8988T (cell line): ENCODE measurements around the gene PPP1R7.
"Not testable (repeated sequence)": the region's sequence is repeated elsewhere in the genome, so short reads cannot be mapped to it uniquely, and the experiment has no call there.

ENCODE experiments used
- DNase-seq: peaks from one replicate; pipeline ENCODE4 v3.0.0; 2011

The PPP1R7 gene

DNA sequence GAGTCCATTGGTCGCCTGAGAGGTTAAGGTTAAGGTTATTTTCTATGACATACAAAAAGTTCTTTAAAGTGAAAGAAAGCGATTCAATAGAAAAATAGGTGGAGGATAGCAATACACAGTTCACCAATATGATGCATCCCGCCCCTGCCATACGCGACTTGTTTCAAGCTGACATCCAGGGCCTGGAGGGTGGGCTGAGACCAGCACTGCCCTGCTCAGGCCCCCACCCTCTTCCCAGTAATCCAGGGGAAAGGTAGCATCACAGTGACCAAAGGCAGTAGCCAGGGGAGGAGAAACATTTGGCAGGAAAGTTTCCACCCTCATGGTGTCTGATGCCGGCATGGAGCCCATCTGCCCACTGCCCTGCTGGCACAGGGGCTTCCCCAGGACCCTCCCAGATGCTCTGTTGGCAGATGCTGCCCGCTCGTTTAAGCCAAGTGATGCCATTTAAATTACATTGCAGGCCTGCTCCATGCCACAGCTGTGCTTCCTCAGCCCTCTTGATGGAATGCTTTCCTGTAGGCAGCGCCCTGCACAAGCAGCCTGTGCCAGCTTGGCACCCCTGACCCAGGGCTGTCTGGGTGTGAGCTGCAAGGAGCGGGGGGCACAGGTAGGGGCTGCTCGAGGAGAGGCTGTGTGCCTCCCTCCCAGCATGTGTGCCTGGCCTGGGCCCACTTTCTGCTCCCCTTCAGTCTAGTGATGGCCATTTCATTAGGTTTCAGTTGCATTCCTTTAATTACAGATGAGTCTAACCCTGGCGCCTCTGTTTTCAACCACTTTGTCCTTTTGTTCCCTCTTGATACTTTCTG, 27.5 kb downstream of the PPP1R7 start:
- no peak for DNase-seq

DNA sequence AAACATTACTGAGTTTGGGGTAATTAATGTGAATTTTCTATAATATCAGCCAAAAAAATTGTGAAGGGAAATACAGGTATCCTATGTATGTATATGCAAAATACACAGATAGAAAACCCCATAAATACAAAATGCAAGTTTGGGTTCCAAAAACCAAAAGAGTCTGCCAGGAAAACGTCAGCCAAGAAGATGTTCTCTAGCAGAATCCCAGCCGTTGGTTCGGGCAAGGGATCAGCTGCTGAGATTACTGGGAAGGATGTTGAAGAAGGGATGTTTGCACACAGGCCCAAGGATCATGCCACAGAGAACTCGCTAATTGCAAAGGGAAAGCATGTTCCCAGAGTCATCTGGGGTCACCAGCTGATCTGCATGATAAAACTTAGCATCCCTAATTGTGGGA, 28.7 kb downstream of the PPP1R7 start:
- no peak for DNase-seq

DNA sequence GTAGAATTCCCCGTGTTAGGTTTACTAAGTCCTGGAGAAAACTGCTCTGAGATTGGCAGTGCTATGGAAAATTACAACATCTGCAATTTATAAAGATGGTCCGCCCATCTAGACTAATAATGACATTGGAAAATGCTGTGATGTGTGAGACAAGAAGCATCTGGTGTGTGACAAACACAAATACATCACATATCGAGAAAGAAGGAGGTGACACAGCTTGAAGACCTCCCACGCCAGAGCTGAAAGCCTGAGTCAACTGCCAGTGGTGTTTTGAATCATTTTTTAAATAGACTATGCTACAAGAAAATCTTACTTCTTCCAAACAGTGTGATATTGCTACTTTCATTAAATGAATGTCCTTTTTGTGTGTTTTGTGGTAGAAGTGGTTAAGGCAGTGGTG, 29.6 kb downstream of the PPP1R7 start:
- no peak for DNase-seq

DNA sequence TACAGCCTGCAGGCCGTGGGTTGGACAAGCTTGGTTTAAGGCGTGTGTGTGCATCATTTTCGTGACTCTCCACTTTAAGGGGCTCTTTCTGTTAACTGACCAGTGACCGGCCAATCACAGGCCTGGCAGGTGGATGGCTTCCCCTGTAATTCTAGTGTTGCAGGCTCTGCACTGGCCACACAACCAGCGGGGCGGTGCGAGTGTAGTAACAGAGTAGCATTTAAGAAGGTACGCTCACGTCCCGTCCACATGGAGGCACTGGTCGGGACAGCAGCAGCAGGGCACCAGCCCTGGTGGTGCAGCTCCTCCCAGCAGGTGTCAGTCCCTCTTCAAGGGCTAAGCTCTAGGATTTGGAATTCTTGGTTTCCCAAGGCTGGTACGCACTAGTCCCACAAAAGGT, 30.2 kb downstream of the PPP1R7 start:
- no peak for DNase-seq

DNA sequence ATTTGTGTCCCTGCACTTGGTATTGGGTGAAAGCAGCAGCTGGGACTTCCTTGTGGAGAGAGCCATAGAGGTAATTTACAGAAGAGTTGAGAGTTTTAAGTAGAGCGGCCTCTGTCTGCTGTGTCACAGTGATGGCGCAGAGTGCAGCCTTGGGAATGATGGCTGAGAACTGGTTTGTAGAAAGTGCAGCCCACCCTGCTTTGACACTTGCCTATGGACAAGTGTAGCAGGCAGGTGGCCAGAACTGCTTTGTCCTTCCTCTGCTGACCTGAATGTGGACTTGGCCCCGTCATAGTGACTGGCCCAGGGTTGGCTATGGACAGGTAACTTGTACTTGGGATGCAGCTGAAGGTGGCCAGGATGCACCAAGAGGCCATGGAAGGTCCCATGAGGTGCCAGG, 31.9 kb downstream of the PPP1R7 start:
- no peak for DNase-seq

DNA sequence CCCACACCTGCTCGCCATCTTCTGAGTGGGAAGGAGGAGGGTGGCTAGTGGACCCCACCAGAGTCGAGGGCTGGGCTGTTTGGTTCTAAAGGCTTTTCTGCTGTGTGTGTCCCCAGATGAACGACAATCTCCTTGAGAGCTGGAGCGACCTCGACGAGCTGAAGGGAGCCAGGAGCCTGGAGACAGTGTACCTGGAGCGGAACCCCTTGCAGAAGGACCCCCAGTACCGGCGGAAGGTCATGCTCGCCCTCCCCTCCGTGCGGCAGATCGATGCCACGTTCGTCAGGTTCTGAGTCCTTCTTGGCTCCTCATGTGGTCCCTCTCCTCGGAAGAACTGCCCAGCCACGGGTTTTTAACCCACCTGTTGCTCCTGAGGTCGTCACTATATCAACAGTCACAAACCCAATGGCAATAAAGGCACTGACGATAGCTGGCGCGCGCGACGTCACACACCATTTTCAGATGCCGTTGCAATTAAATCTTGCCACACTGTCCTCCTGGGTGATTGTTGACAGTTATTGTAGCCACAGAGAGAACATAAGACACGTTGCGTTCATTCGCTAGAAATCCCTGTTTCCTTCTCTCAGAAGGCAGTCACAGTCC, 32.4 kb downstream of the PPP1R7 start:
- DNase-seq: no peak

DNA sequence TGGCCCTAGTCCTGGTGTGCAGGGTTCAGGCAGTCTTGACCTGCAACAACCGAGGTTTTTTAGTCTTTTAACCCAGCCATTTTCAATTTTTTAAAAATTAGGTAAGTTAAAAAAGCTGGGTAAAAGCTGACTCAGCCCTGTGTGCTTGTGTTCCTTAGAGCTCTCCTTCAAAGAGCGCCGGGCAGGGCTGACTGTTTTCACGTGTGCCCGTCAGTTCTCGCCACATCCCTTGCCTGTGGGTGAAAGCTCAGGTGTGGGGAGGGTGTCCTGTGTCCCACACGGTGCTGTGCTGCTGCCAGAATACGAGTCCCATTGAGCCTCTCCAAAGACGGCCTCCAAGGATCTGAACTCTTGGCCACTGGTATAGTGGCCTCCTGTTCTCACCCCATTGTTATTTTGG, 33.0 kb downstream of the PPP1R7 start:
- no peak for DNase-seq

DNA sequence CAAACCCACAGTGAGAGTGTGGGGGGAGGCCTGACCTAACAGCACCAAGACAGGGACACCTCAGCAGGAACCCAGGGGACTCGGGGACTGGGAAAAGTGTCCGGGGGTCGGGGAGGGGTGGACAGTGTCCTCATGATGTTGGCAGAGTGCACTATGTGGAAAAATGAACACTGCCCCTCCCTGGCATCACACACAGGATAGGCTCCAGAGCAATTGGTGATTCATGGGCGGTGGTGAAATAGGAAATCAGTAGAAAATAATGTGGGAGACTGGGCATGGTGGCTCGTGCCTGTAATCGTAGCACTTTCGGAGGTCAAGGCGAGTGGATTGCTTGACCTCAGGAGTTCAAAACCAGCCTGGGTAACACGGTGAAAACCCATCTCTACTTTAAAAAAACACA, 34.6 kb downstream of the PPP1R7 start:
- no peak for DNase-seq

DNA sequence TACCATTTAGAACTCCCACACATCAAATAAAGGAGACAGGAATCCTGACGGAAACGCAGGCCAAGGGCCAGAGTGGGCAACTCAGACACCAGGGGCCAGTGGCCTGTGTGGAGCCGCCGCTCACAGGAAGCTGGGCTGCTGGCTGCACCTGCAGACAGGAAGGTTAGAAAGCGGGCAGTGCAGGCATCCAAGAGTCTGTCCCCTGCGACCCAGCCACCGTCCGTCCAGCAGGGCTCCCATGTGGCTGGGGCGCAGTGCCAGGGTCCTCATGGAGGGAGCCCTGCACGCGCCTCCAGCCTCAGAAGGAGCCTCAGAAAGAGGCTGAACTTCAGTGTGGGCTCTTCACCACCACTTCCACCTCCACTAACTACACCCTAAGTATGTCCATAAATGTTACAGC, 35.7 kb downstream of the PPP1R7 start:
- DNase-seq: no peak

DNA sequence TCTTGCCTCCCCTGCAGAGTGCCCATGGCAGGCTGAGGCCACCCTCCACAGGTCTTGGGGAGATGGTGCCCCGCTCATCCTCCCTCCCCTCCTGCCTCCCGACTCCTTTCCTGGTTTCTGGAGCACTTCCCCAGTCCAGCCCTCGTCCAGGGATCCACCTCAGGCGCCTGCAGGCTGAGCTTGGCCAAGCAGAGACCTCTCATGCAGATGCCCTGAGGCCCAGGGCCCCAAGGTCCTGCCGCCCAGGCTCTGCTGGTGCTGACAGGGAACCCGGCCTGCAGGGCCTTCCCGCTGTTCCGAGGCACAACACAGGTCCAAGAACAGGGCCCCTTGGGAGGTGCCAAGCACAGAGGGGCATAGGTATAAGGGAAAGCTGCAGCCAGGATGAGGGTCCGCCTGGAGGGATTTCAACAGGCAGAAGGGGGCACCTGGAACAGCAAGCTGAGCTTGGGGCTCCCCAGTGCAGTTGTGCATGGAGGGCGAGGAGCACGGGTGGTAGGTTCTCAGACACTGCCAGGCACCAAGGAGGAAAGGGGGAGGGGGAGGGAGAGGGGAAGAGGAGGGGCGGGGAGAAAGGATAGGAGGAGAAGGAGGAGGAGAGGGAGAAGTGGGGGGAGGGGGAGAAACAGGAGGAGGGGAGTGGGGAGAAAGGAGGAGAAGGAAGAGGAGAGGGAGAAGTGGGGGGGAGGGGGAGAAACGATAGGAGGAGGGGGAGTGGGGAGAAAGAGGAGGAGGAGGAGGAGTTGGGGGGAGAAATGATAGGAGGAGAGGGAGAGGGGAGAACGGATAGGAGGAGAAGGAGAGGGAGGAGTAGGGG, 37.0 kb downstream of the PPP1R7 start:
- no peak for DNase-seq

DNA sequence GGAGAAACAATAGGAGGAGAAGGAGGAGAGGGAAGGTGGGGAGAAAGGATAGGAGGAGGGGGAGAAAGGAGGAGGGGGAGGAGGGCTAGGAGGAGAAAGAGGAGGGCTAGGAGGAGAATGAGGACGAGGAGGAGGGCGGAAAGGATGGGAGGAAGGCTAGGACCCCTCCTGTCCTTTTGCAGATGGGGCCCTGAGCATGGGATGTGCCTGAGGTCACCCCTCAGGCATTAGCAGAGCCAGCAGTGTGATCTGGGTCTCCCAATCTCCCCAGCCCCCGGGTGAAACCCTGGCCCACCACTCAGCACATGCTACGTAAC, 37.6 kb downstream of the PPP1R7 start:
- DNase-seq: no peak

DNA sequence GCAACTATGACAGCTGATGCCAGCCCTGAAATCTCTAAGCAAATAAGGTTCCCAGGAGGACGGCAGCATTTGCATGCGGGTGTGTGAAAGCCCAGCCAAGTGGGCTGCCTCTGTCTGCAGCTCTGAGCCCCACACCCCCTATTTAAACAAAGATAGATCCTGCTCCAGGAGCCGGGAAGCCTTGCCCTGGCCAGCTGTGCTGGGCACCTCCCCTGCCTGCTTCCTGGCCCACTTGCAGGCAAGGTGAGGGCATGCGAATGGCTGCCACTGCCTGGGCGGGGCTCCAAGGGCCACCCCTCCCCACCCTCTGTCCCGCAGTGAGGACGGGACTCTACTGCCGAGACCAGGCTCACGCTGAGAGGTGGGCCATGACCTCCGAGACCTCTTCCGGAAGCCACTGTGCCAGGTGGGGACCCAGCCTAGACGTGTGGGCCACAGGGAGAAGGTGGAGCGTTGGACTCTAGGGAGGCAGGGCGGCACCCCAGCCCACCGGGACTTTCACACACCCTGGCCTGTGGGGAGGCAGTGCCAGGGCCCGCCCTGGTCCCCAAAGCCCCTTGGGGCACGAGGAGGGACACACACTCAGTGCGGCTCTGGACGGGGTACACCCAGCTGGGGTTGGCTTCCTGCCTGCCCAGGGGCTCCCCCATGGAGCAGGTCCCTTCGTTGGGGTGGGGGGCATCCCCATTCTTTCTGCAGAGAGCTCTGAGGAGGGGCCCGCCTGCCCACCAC, 38.3 kb downstream of the PPP1R7 start, which contains the start of gene ANO7:
Gene ANO7 (plus strand): TSS at position 317 of the 732 bp plus-strand sequence. CDS start 1,387 bp downstream, outside the sequence.
- no peak for DNase-seq

DNA sequence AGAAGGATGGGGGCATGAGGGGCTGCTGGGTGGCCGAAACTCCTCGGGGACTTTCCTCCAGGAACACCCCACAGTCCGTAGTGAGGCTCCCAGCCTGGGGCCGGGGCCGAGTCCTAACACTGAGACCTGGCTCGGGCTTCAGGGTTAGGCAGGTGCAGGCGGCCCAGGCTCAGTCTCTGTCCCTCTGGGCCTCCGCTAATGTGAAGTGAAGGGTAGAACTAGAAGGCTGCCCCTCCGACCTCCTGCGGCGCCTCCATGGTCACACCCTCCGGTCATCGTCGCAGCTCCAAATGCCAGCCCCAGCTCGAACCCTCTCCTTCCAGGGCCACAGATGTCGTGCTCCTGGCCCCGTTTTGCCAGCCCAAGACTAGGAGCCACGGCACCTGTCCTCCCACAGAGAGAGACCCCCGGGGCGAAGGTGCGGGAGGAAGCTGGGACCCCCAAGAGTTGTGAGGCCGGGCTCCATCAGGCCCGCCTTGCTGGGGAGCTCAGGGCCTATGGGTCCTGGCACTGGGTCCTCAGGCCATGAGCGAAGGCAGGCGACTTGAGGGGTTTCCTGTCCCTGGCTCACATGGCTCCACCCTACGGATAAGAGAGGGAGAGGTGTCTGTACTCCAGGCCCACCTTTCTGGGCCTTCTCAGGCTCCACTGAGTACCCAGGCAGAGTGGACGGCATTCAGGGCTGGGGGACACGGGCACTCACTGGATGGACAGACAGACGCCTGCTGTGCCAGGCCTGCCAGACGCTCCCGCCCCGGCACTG, 39.0 kb downstream of the PPP1R7 start:
- DNase-seq: peak; percentile 24

DNA sequence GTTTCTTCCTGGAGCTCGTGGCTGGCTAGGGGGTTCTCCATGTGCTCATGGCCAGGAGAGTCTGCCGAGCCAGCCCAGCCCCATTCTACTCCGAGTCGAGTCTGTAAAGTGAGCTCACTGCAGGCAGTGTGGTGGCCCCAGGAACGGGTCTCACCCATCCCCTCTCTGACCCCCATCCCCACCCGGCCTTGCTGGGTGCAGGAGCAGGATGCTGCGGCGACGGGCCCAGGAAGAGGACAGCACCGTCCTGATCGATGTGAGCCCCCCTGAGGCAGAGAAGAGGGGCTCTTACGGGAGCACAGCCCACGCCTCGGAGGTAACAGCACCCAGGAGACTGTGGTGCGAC, 39.6 kb downstream of the PPP1R7 start:
- no peak for DNase-seq

DNA sequence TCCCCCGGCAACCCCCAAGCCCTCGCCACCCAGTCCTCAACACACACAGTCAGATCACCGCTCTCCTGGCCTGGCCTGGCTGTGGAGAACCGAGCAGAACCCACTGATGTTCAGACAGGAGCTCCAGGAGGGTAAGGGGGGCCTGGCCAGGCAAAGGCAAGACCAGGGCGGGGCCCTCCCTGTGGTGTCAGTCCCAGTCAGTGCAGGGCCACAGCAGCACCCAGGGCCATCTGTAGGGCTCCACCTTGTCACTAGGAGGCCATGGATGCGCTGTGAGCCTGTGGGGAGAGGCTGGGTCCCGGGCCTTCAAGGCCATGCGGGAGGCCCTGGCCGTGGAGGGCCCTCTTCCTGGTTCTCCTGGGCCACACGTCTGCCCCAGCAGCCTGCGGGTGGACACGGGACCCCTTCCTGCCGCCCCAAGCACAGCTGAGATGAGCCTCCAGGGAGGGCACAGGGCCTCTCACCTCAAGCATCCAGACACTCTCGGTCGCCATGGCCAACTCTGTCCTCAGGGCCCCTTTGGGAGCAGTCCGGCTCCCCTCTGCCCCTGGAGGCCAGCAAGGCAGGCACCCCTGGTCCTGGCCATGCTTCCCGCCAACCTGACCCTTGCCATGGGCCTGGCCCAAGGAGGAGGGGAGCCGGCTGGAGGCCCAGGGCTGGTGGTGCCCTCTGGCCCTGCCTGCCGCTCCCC, 40.2 kb downstream of the PPP1R7 start:
- peak; percentile 55 for DNase-seq

DNA sequence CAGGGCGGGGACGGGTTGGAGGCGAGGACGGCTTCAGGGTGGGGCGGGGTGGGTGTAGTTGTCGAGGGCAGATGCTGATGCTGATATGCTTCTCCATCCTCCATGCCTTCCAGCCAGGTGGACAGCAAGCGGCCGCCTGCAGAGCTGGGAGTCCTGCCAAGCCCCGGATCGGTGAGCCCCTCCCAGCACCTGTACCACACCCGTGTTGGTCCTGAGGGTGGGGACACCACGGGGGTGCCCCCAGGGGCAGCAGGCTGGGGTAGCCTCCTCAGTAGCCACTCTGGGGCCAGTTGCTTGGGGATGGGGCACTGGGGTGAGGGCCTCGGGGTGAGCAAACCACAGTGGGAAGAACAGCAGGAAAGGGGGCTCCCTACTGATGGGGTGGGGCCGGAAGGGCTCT, 40.8 kb downstream of the PPP1R7 start:
- DNase-seq: no peak

DNA sequence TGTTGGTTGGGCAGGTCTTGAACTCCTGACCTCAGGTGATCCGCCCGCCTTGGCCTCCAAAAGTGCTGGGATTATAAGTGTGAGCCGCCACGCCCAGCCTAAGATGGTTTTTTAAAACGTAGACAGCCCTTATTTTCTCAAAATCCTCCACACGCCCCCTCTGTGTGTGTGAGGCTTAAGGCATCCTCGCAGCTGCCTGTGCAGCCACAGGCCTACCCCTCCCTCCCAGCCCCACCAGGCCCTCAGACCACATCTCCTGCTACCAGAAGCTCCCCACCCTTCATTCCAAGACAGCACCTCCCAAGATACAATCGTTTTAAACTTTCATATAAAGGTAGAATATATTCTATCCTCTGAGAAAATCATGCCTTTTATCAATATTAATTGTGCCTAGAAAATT, 43.0 kb downstream of the PPP1R7 start:
- no peak for DNase-seq

DNA sequence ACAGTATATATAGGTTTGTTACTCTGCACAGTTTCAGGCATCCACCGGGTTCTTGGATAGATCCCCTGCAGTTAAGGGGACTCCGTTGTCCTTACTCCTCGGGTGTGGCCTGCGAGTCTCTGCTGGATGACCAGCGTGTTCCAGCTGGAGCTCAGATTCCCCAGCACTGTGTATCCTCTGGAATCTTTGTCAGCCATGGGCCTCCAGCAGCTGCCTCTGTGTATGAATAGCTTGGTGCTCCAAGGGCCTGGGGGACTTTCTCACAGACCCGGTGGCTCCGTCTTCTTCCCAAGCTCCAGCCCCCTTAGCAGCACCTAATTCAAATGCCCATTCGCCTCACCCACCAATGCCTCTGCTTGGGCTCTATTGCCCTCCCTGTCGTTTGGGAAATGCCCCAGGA, 44.5 kb downstream of the PPP1R7 start:
- DNase-seq: no peak

DNA sequence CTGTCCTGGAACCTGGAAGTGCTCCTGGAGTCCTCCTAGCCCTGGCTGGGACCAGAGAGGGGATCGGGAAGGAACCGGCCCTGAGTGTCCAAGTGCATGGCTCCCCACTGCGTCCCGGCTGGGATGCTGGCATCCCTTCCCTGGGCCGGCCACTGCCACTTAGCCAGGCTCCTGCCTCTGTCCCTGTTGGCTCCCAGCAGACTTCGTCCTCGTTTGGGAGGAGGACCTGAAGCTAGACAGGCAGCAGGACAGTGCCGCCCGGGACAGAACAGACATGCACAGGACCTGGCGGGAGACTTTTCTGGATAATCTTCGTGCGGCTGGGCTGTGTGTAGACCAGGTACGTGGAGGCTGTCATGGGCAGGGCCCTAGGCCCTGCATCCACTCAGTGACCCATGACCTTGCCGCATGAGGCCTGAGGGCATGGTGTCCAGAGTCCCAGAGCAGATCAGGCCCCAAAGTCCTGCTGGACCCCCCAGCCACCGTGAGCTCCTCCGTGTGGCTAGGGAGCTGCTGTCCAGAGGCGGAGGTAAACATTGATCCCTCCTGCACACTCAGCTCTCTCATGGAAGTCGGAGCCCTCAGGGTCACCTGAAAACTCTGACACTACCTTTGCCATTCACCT, 45.4 kb downstream of the PPP1R7 start:
- DNase-seq: no peak

DNA sequence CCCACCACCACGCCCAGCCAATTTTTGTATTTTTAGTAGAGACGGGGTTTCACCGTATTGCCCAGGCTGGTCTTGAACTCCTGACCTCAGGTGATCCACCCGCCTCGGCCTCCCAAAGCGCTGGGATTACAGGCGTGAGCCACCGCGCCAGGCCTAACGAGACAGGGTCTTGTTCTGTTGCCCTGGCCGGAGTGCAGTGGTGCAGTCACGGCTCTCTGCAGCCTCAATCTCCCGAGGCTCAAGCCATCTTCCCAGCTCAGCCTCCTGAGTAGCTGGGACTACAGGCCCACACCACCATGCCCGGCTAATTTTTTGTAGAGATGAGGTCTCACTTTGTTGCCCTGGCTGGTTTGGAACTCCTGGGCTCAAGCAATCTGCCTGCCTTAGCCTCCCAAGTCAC, 47.0 kb downstream of the PPP1R7 start:
- not testable (repeated sequence) for DNase-seq

DNA sequence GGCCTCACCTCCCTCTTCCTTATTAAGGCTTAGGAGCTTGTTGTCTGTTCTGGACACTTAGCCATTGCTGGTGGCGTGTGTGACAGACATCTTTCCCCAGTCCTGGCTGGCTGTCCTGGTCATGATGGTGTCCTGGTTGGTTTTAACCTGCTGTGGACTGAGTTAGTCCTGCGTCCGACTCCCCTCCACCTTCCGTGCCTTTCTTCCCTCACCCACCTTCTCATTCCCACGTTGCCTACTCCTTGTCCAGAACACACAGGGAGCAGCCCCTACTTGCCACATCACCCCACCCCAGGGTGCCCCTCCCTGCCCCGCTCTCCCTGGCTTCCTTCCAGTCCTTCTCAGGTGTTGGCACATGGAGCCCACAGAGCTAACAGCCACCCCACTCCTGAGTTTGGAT, 47.7 kb downstream of the PPP1R7 start:
- DNase-seq: peak; percentile 13
